HG03558 (cell line): ENCODE measurements around the gene KAT2A.

Experiments used
- ATAC-seq: cut with Tn5 transposase; IDR thresholded peaks from one replicate; pipeline ENCODE4 v1.9.1; 2021; ENCODE audit warnings: moderate number of reproducible peaks; ENCODE audit not compliant: unreplicated experiment; ENCODE audit errors: extremely low read depth

Gene KAT2A

DNA sequence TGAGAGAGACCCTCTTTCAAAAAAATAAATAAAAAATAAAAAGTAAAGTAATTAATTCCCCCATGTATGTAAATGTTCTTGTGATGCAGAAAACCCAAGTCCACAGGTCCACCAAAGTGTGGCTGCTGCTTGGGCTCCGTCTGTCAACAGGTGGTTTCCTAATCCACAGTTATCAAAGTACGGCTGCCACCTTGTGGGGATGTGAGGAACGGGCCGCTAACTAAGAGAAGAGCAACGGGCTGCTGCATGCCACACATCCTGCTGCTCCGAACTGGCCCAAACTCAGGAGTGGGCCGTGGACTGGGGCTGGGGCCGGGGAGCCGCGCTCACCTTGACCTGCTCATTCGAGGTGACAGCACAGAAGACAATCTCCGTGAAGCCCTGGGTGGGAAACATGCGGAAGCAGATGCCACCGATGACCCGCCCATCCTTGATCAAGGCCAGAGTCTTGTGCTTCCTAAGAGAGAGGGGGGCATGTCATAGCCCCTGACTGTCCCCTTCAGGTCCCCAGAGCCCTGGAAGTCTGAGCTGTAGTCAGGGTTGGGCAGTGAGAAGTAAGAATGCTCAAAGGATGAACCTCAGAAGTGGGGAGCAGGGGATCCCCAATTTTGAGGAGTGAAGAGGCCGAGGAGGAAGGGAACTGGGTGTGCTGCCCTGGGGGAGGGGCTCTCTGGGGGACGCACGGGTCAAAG is 4.3 kb downstream of the KAT2A start:
- ATAC-seq, result no peak

DNA sequence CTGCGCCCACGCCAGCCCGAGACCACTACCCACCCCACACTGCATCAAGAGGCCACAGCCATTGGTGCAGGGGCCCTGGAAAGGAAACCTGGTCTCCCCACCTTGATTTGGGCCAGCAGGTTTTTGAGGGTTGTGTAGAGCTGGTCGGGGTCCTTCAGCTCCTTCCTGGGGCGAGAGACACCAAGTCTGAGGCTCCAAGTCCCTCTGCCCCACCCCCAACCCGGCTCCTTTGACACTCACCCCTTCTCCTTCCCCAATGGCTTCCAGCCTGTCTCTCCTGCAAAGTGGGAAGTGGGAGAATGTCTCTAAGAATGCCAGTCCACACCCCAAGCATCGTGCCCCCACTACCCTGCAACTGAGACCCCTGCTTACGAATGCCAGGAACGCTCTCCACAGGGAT is 7.0 kb downstream of the KAT2A start:
- ATAC-seq, result no peak

DNA sequence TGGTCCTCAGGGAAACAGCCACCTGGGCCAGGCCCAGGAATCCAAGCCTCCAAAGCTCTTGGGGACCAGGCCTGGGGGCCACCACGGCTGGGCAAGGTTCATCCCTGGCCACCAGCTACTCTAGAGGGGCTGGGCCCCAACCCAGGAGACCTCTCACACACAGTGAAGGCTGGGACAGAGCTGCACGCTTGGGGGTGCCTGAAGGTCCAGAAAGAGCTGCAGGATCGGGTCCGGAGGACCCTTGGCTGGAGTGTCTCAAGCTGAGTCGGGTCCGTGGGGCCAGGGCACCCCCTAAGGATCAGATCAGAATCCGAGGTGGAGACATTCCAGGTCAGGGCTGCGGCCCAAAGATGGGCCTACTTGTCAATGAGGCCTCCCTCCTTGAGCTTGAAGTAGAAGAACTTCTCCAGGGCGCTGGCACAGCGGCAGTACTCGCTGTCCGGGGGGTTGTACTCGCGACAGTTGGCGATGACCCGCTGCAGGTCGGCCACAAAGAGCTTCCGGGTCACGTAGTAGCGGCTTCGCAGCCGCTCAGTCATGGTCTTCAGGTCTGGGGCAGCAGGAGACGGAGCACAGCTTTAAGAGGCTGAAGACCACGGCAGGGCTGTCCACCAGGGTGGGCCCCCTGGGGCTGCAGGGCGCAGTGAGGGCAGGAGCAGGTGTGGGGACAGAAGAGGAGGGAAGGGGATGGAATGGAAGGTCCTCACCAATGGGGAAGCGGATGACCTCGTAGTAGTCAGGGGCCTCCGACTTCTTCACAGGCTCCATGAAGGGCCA is 7.7 kb downstream of the KAT2A start:
- no peak for ATAC-seq

DNA sequence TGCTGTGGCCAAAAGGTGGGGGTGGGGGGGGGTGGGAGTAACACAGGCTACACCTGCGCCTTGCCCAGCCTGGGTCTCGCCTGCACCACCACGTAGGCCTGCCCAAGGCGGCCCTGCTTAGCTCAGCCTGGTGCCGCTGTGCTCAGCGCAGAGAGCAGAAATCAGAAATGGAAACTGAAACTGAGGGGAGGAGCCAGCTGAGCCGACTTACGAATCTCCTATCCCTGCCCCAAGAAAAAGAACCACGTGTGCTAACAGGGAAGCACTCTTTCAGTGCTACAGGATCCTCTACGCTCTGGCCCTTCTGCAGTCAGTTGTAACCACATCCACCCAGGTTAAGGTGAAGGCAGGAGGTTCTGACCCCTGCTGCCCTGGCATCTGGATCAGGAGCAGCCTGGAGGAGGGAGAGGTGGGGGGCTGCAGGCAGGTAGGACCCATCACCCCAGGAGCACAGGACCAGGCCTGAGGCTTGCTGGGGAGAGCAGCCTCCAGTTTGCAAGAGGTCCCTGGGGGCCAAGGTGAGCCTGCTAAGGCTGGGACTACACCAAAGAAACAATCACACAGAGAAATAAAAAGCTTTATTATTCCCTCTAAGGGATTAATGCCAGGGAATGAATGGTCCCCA is 8.5 kb downstream of the KAT2A start, which contains the start of gene DHX58:
Gene DHX58, minus strand, starts transcription at position 163 of the 625 bp plus-strand sequence. CDS start 822 bp downstream, outside the sequence.
- ATAC-seq, result no peak

DNA sequence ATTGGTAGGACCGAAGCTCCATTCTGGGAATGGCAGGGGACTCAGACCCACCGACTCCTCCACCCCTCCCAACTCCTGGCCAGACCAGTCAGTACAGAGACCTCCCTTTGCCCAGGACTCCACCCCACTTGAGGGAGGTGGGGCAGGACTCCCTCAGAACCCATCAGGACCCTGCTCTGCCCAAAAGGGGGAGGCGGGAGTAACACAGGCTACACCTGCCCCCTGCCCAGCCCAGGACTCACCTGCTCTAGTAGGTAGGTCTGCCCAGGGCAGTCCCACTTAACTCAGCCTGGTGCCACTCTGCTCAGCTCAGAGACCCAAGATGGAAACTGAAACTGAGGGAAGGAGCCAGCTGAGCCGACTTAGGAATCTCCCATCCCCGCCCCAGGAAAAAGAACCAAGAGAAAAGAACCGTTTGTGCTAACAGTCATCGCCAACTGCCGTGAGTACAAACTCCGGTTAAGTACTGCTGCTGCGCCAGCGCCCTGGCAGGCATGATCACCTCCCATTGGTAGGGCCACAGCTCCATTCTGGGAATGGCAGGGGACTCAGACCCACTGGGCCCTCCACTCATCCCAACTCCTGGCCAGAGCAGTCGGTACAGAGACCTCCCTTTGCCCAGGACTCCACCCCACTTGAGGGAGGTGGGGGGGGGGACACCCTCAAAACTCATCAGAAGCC is 9.2 kb downstream of the KAT2A start:
- ATAC-seq, result no peak

DNA sequence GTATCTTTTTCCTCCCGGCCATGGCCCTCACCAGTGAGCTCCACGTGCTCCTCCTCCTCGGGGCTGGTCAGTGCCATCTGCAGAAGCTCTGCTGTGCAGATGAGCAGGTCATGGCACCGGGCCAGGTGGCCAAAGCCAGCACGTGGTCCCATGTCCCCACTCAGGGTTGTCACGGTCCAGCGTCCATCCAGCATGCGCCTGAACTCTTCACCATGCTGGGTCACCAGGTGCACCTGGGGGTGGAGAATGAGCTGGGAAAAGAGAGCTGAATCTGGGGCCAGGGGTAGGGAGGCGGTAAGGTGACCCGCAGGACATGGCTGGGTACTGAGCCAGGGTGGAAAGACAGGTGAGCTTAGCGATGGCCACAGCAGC is 9.9 kb downstream of the KAT2A start:
- ATAC-seq, result no peak

DNA sequence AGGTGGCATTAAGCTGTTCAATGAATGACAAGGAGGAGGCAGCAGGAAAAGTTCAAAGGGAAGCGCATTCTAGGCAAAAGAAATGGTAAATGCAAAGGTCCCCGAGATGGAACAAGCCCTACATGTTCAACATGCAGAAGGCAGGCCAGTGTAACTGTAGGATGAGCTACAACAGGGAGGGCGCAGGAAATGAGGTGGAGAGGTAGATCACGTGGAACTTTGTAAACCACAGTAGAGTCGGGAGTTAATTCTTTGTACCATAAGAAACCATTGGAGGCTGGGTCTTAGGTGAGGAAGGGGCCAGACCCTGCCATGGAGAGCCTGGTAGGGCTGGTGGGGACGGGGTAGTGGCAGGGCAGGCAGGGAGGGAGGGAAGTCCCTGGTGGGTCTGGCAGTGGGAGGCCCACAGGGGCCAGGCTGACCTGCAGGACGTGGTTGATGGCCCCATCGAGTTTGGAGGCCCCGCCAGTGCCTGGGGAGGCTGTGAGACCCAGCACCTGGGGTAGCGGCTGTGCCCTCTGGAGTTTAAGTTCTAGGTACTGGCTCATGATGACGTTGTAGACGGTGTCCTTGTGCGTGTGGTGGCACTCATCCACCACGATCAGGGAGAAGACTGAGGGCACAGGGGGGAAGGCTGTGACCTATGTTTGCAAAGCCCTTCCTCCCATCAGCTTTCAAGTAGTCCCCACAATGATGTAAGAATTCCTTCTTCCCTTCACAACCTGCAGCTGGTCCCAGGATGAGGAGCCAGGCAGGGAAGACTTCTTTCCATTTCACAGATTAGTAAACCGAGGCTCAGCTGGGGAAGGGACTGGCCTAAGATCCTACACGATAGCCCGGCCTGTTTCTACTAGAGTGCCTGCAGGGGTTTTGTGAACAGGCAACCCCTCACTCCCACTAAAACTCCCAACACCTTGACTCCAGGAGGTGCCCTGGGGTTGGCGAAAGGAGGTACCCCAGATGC is 10.6 kb downstream of the KAT2A start:
- no peak for ATAC-seq

DNA sequence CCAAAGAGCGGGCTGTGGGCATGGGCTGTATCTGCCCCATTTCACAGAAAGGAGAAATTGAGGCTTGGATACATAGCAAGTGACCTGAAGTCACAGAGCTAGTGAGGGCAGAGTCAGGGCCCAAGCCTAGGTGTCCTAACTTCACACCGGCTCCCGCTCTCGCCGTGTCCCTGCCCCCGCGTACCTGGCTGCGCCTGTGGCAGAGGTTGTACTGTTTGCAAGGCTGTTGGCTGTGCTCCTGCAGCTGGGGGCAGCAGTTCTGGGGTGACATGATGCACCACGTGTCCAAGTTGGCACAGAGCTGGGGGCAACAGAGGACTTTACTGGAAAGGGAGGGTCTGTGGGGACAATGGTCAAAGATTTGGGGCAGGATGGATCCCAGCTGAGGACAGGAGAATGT is 12.1 kb downstream of the KAT2A start:
- ATAC-seq, result no peak

DNA sequence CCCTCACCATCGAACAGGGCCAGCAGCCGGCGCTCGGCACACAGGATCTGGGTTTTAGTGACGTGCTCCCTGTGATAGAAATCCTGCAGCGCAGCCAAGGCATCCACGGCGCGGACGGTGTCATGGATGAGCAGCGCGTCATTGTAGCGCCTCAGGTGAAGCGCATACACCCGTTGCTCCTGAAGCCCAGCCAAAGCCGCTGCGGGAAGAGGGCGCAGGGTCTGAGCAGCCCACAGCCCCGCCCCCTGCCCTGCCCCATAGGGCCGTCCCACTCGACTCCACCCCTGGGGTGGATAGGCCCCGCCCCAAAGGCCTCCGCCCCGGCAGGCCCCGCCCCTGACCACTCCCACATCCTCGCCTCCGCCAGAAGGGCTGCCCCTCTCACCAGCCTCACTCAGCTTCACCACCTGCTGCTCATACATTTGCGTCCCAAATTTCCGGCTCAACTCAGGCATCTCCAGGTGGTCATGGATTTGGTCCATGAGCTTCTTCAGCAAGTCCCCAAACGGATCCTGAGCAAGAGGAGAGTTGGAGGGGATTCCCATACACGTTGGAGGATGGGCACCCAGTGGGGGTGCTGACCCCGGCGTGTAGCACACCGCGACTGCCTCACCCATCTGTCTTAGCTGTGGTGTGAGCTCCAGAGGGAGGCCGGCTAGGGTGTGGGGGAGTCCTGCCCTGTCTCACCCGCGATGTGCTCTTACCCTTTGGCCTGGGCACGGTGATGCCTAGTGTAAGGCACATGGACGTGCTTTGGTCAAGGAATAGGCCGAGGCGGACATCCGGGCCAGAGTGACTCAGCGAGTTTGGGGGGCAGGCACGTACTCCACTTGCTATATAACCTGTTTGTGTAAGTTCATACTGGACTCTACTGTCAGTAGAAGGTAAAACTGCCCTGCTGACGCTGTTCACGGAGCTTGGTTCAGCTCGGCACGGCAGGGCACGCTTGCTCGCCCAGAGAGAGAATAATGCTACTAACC is 13.3 kb downstream of the KAT2A start:
- ATAC-seq, result no peak

DNA sequence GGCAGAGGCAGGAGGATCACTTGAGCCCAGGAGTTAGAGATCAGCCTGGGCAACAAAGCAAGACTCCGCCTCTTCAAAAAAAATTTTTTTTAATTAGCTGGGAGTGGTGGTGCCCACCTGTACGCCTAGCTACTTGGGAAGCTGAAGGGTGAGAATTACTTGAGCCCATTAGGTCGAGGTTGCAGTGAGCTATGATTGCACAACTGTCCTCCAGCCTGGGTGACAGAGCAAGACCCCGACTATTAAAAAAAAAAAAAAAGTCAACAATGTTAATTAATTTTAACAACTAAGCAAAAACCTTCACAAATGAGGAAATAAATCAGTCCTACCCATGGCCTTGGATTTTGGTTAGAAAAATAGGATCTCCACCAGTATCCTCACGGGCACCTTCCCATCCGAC is 14.0 kb downstream of the KAT2A start:
- no peak for ATAC-seq

DNA sequence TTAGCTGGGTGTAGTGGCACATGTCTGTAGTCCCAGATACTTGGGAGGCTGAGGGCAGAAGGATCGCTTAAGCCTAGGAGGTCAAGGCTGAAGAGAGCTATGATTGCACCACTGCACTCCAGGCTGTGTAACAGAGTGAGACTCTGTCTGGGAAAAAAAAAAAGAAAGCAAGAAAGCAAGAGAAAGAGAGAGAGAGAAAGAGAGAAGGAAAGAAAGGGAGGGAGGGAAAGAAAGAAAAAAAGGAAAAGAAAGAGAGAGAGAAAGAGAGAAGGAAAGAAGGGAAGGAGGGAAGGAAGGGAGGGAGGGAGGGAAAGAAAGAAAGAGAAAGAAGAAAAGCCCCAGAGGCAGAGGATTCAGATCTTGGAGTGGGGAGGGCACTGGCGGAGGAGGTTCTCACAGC is 15.2 kb downstream of the KAT2A start:
- ATAC-seq, result no peak

DNA sequence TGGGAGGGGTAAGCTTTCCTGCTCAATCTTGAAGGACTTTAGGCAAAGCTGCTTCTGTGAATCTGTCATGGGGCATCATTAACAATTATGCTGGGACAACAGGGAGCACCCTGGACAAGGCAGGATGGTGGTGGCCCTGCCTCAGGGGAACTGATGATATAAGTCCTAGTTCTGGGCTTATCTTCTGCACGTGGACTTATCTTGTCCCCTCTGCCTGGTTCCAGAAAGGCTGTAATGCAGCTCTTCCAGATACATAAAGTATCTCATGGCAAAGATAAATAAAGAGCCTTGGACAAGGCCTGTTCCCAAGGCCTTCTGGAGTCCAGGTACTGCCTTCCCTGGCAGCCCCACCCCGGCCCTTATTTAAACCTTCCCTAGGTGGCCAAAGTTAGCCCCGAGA is 16.9 kb downstream of the KAT2A start:
- ATAC-seq, result no peak

DNA sequence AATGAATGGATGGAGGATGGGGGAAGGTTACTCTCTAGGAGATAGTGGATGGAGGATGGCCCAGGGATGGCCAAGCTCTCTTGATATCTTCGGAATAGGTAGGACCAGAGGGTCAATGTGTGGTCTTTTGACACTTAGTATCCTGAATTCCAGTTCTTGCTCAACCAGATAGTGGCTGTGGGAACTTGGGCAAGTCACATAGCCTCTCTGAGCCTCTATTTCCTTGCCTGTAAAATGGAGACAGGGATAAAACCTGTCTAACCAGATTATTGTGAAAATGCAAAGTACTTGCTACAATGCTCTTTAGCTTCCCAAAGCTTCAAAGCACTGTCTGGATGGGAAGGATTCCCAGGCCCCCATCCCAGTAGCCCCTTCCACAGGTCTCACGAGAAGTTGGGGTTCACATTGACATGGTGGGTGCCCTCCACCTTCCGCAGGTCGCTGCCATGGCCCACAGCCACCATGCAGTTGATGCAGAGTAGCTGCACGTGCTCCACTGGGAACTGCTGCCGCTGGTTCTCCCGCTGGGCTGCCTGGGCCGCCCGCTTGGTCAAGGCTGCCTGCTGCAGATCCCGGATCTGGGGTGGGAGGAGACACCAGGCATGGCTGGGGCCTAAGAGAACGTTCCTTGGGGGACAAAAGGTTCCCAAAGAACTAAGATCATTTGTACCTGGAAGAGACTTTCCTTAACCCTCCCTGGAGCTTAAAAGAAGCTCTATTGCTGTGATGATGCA is 17.8 kb downstream of the KAT2A start:
- no peak for ATAC-seq

DNA sequence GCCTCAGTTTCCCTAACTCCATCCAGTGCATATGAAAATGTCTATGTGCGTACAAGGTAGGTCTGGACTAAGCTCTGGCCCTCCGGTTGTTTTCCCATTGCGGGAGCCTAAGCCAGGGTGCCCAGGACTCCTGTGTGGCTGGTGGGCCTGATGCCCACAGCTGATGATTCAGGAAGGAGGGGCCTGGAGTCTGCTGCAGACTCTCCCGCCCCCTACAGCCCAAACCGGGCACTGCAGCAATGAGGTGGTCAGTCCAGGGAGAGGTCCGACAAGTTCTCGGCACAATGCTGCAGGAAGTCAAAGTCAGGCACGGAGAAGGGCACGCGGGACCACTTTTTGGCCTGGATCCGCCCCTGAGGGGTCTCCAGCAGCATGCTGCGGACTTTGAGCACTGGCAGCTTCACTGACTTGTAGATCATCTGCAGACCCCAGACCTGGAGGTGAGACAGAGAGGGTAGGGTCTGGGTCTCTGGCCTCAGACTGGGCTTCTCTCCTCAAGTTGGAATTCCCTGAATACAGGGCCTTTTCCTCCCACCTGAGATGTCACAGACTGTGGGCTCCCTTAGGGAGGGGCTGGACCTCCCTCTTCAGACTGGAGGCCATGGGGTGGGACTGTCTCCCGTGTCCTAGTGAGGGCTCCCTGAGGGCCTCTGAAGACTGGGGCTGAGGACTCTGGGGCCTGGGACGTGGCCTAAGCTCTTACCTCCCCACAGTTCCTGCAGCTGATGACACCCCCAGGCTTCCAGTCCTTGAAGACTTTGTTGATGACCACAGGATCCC is 19.5 kb downstream of the KAT2A start:
- ATAC-seq, result no peak

DNA sequence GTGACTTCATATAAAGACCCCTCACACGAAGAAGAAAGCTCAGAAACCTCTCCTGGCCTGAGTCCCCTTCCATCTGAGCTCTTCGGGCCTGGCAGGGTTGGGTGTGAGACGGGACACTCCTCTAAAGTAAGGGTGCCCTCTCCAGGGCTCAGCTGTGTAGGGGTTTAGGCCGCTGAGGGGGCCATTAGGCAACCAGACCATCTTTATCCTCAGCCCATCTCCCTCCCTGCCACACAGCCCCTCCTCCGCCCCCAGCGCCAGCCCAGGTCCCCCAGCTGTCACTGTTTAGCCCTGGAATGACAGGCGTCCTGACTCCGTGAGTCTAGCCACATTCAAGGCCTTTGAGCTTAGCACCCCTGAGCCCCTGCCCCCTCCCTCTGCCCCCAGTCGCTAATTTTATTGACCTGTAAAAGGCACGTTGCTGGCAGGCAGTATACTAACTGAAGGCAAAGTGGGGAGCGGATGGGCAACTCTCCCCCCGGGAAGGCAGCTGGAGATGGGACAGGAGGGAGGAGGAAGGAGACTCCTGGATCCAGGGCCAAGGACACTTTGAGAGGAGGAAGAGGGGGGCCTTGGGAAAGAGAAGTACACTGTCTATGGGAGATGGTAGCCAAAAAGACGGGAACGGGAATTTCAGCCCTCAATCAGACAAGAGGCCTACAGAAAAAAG is 22.3 kb downstream of the KAT2A start:
- no peak for ATAC-seq

DNA sequence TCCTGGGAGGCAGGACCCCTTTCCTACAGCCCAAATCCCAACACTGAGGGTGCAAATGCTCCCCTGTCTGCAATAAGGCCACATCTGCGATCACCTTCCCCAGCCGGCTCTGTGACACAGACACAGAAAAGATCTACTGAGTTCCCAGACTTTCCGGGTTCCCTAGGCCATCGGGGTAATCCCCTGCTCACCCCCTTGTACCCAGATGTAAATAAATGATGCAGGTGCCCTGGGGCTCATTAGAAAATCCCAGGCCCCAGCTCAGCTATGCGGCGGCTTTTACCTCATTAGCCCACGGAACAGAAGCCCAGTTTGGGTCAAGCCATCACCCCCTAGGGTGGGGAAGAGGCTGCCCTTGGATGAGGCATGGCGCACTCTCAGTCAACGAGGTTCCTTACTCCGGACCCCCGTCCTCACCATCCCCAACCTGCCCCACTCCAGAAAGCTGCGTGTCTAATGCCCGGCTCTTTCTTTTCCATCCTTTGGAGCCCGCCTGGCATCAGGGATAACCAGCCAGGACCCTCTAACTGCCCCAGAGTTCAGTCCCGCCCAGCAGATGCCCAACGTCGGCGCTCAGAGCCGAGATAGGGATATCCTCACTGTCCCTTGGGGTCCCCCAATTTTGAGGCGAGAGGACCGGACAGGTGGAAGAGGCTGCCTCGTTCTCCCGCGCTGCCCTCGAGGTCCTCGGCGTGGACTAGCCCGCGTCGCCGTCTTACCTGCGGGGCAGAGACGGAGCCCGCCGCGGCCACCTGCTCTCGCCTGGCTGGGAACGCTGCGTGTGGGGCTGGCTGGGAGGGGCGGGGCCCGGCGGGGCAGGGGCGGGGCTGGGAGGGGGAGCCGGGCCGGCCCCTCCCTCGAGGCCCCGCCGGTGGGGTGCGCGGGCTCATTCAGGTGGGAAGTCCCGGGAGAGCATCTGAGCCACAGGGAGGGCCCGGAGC is 23.2 kb downstream of the KAT2A start, which contains the start of gene ZNF385C:
Gene ZNF385C, minus strand, starts transcription at position 783 of the 941 bp plus-strand sequence. CDS start 35,417 bp downstream, outside the sequence.
- ATAC-seq, result no peak
